H4 (cell line): Measurements from ENCODE around the gene MVK. TPM values are rescaled to one million over a fixed set of nuclear protein-coding genes. Genes with fewer than 3 reads are reported as not detected.

Source experiments
- DNase-seq: peaks from one replicate; pipeline ENCODE4 v3.0.0-alpha.2; 2015; ENCODE audit warnings: low spot score
- total RNA-seq: library from RNA; depleted of rRNA; stranded (reverse); fragments of >200 nt; shearing (Covaris generic); gene quantifications from 2 replicates; pipeline ENCODE4 v1.2.3, GENCODE V29; 2014; rRNA removed

MVK gene
- total RNA-seq, 1 experiment from 2014 or later: 24.1 TPM

DNA sequence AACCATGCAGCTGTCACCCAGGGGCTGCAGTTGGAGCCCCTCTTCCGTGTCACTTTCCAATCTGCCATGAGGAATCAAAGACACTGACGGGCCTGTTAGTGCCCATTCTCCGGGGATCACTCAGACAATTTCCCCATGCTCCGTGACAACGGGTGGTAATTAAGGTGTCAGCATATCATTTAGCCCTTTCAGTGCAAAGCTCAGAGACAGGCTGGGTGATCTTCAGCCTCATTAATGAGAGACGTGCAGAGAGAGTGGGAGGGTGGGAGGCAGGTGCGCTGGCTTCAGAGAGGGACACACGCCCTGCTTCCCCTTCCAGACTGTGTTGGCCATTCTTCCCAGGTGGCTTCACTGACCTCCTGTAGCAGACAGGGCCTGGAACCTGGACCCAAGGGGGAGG lies 58.7 kb downstream of the MVK start:
- DNase-seq: no peak

DNA sequence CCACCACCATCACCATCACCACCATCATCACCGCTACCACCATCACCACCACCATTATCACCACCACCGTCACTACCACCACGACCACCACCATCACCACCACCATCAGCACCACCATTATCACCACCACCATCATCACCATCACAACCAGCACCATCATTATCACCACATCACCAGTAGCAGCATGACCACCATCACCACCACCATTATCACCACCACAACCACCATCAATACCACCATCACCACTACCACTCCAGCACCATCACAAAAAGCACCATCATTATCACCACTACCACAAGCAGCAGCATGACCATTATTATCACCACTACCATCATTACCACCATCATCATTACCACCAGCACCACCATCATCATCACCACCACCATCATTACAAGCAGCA lies 62.1 kb downstream of the MVK start:
- DNase-seq: no peak

- no peak for DNase-seq
Measured at GRCh38 chr12:109637348-109637747, 63.8 kb downstream of the MVK start.

- DNase-seq: no peak
Measured at GRCh38 chr12:109637996-109638395, 64.4 kb downstream of the MVK start.

DNA sequence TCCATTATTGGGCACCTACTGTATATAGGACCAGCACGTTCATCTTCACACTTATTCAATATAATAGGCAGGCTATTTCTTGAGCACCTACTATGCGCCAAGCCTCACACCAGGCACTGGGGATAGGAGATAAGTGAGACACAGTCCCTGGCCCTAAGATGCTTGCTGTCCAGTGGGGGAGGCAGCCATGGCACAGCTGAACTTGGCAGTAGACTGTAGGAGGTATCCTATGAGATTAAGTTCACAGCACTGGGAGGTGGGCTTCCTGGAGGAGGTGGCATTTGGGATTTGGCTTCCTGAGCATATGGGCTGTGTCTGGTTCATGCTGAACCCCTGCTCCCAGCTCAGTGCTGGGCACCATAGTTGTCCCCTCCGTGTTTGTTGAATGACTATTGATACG lies 65.1 kb downstream of the MVK start:
- no peak for DNase-seq

DNA sequence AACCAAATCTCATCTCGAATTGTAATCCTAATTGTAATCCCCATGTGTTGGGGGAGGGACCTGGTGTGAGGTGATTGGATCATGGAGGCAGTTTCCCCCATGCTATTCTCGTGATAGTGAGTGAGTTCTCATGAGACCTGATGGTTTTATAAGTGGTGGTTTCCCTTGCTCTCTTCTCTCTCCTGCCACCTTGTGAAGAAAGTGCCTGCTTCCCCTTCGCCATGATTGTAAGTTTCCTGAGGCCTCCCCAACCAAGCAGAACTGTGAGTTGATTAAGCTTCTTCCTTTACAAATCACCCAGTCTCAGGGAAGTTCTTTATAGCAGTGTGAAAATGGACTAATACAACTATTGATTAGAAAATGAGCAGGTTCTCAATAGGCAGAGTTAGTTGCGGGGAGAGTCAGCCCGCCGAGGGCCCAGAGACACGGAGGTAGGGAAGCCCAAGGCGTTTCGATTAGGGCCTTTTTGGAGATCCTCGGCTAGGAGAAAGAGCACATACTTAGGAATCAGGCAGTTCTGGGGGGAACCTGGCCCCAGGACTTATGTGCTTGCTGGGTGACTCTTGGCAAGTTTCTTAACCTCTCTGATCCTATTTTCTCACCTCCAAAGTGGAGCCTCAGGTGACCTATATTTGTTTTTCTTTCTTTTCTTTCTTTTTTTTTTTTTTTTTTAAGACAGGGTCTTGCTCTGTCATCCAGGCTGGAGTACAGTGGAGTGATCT lies 65.7 kb downstream of the MVK start:
- DNase-seq: no peak

- no peak for DNase-seq
Measured at GRCh38 chr12:109640961-109641360, 67.4 kb downstream of the MVK start.

GRCh38 chr12:109641422-109641821 lies 67.8 kb downstream of the MVK start:
- DNase-seq: no peak

DNA sequence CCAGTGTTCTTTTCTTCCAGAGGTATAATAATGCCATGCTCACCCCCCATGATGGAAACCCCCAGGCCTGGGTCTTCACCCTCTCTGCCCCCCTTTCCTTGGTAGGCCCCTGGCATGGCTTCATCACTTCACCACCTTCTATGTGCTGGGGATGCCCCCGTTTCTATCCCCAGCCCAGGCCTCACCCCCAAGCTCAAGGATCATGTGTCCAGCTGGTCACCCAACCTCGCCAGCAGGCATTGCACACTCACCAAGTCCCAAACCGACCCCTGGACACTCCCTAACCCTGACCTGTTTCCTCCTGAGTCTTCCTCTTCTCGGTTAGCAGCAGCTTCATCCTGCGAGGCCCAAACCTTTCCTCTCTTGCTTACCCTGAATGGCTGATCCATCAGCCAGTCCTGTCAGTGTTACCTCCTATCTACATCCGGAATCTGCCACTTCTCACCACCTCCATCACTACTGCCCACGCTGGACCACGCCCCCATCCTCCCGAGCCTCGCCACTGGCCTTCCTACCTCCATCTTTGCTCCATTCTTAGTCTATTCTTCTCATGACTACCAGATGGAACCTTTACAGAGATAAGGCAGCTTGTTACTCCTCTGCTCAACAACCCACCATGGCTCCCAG lies 69.0 kb downstream of the MVK start:
- DNase-seq: no peak

GRCh38 chr12:109645194-109645593 lies 71.6 kb downstream of the MVK start:
- DNase-seq: no peak

DNA sequence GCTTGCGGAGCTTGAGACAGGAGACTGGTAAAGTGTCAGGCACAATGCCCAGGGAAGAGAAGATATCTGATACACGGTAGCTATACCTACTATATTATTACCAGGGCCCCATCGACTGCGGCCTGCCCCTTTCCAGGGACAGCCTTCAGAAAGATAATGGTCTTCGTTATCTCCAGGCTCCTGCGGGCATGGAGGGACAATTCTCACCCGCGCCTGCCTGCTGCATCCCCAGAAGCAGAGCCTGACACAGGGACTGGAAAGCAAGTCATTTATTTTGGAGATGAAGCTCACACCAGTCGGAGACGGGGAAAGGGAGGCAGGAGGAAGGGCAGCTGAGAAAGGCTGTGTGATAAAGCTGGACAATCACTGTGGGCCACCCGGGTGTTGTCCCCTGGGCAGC lies 72.1 kb downstream of the MVK start:
- no peak for DNase-seq

Other genes with a start within 250 kb of the MVK start
- gene MYO1H, start 225.9 kb upstream of the MVK start, total RNA-seq: not detected in 2 replicates
- gene KCTD10, start 96.5 kb upstream of the MVK start, total RNA-seq: 15.7 and 23.4 TPM in 2 replicates
- gene UBE3B, start 96.2 kb upstream of the MVK start, total RNA-seq: 53.4 and 72.6 TPM in 2 replicates
- 33.0 and 48.4 TPM in 2 replicates for gene MMAB, start 290 bp upstream of the MVK start, total RNA-seq
- 0.68 and 1.2 TPM in 2 replicates for gene FAM222A, start 140.0 kb downstream of the MVK start, total RNA-seq